ENCODE results near the gene ZNF664.

The ZNF664 gene

DNA sequence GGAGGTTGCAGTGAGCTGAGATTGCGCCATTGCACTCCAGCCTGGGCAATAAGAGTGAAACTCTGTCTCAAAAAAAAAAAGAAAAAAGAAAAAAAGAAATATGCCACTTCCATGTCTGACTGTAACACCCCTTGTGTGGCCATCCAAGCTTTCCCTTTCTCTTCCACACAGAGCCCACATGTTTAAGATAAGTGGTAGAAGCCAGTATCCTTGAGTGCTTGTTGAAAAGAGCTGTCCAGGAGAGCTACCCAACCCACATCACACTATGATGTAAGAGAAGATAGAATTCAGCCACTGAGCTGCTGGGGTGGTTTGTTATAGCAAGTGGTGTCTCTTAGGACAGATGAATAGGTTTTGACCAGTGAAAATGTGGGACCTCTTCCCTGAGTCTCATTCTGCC, 82.1 kb downstream of the ZNF664 start:
- Histone ChIP-seq H3K79me2 (ENCODE audit: low read length) (no peaks in the 10 kb centered on the region), H3K36me3 (replicated peaks; ENCODE audit: low read depth, low read length) (no peaks in the 10 kb centered on the region), H4K20me1 (ENCODE audit: insufficient read depth, low read length) (no peaks in the 10 kb centered on the region), H3K27me3 (ENCODE audit: low read depth, low read length) (no peaks in the 10 kb centered on the region), H3K9ac (ENCODE audit: low read length) (no peak overlapping the region), H3K9me3 (ENCODE audit: insufficient read depth, low read length) (no peaks in the 10 kb centered on the region), H3K4me1 (ENCODE audit: low read length) (no peaks in the 10 kb centered on the region), H2AFZ (ENCODE audit: low read depth, low read length) (no peak overlapping the region), H3K4me2 (ENCODE audit: low read length) (no peak overlapping the region), H3K4me3 (ENCODE audit: low read length) (no peak overlapping the region), H3K27ac (ENCODE audit: low read length) (no peak overlapping the region)
- no peak for TF ChIP-seq EZH2phosphoT487 (IDR thresholded peaks at IDR 0.05; ENCODE audit: low read depth)
- TF ChIP-seq, protein P1, sequence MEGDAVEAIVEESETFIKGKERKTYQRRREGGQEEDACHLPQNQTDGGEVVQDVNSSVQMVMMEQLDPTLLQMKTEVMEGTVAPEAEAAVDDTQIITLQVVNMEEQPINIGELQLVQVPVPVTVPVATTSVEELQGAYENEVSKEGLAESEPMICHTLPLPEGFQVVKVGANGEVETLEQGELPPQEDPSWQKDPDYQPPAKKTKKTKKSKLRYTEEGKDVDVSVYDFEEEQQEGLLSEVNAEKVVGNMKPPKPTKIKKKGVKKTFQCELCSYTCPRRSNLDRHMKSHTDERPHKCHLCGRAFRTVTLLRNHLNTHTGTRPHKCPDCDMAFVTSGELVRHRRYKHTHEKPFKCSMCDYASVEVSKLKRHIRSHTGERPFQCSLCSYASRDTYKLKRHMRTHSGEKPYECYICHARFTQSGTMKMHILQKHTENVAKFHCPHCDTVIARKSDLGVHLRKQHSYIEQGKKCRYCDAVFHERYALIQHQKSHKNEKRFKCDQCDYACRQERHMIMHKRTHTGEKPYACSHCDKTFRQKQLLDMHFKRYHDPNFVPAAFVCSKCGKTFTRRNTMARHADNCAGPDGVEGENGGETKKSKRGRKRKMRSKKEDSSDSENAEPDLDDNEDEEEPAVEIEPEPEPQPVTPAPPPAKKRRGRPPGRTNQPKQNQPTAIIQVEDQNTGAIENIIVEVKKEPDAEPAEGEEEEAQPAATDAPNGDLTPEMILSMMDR (IDR thresholded peaks at IDR 0.05; ENCODE audit: low read depth, low read length) = no peak

DNA sequence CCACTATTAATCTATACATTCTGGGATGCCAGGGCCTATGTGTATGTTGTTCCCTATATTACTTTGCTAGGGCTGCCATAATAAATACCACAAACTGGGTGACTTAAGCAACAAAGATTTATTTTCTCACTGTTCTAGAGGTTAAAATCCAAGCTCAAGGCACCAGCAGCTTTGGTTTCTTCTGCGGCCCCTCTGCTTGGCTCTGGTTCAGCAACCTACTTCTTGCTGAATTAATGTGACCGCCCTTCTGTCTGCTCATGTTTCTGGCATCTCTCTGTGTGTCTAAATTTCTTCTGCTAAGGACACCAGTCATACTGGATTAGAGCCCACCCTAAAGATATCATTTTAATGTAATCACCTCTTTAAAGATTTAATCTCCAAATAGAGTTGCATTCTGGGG, 84.7 kb downstream of the ZNF664 start:
- no peaks in the 10 kb centered on the region for H3K36me3 ChIP-seq (replicated peaks; ENCODE audit: low read depth, low read length)
- H3K4me3 ChIP-seq (ENCODE audit: low read length) = no peak overlapping the region
- no peak overlapping the region for H2AFZ ChIP-seq (ENCODE audit: low read depth, low read length)
- H3K9ac ChIP-seq (ENCODE audit: low read length) = no peak overlapping the region
- H3K4me1 ChIP-seq (ENCODE audit: low read length) = no peaks in the 10 kb centered on the region
- H3K79me2 ChIP-seq (ENCODE audit: low read length) = no peaks in the 10 kb centered on the region
- no peaks in the 10 kb centered on the region for H3K27me3 ChIP-seq (ENCODE audit: low read depth, low read length)
- H3K27ac ChIP-seq (ENCODE audit: low read length) = no peak overlapping the region
- H3K9me3 ChIP-seq (ENCODE audit: insufficient read depth, low read length) = no peaks in the 10 kb centered on the region
- no peak for TF ChIP-seq EZH2phosphoT487 (IDR thresholded peaks at IDR 0.05; ENCODE audit: low read depth)
- TF ChIP-seq, protein P1 (IDR thresholded peaks at IDR 0.05; ENCODE audit: low read depth, low read length) = no peak
- H3K4me2 ChIP-seq (ENCODE audit: low read length) = no peak overlapping the region
- no peaks in the 10 kb centered on the region for H4K20me1 ChIP-seq (ENCODE audit: insufficient read depth, low read length)

DNA sequence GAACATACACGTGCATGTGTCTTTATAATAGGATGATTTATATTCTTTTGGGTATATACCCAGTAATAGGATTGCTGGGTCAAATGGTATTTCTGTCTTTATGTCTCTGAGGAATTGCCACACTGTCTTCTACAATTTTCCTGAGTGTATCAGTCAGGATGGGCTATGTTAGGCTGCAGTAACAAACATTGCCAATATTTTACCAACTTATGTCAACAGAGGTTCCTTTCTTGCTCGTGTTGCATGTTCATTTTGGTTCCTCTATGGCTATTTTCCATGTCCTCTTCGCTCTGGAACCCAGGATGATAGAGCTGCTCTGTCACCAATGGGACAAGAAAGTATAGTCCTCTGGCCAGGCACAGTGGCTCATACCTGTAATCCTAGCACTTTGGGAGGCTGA, 86.7 kb downstream of the ZNF664 start:
- no peak overlapping the region for H3K9ac ChIP-seq (ENCODE audit: low read length)
- H3K4me2 ChIP-seq (ENCODE audit: low read length) = no peak overlapping the region
- no peaks in the 10 kb centered on the region for H3K36me3 ChIP-seq (replicated peaks; ENCODE audit: low read depth, low read length)
- TF ChIP-seq EZH2phosphoT487 (IDR thresholded peaks at IDR 0.05; ENCODE audit: low read depth) = no peak
- TF ChIP-seq, protein P1 (IDR thresholded peaks at IDR 0.05; ENCODE audit: low read depth, low read length) = no peak
- no peak overlapping the region for H2AFZ ChIP-seq (ENCODE audit: low read depth, low read length)
- H3K27me3 ChIP-seq (ENCODE audit: low read depth, low read length) = no peaks in the 10 kb centered on the region
- no peaks in the 10 kb centered on the region for H3K79me2 ChIP-seq (ENCODE audit: low read length)
- no peaks in the 10 kb centered on the region for H3K9me3 ChIP-seq (ENCODE audit: insufficient read depth, low read length)
- H3K4me3 ChIP-seq (ENCODE audit: low read length) = no peak overlapping the region
- no peaks in the 10 kb centered on the region for H3K4me1 ChIP-seq (ENCODE audit: low read length)
- no peak overlapping the region for H3K27ac ChIP-seq (ENCODE audit: low read length)
- H4K20me1 ChIP-seq (ENCODE audit: insufficient read depth, low read length) = no peaks in the 10 kb centered on the region
